ENCODE data around the gene SPDEF.

DNA sequence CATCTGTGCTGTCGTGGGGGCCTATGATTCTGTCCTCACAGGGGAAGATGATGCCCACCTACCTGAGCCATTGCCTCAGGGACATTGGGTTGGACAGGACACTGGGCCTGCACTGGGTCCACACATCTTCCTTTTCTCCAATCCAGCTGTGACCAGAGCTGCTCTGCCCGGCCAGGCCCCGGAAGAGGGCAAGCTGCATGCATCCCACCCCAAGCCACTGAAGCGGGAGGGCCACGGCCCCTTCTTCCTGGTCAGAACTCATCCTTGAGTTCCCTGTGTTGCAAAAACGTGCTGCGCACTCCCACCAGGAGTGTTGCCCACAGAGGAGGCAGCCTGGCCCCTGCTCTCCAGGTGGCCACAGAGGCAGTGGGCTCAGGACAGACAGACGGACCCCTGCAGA, 38.2 kb downstream of the SPDEF start:
- TF ChIP-seq, protein P1, sequence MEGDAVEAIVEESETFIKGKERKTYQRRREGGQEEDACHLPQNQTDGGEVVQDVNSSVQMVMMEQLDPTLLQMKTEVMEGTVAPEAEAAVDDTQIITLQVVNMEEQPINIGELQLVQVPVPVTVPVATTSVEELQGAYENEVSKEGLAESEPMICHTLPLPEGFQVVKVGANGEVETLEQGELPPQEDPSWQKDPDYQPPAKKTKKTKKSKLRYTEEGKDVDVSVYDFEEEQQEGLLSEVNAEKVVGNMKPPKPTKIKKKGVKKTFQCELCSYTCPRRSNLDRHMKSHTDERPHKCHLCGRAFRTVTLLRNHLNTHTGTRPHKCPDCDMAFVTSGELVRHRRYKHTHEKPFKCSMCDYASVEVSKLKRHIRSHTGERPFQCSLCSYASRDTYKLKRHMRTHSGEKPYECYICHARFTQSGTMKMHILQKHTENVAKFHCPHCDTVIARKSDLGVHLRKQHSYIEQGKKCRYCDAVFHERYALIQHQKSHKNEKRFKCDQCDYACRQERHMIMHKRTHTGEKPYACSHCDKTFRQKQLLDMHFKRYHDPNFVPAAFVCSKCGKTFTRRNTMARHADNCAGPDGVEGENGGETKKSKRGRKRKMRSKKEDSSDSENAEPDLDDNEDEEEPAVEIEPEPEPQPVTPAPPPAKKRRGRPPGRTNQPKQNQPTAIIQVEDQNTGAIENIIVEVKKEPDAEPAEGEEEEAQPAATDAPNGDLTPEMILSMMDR (optimal IDR thresholded peaks at IDR 0.05 in 1 of 3, IDR thresholded peaks at IDR 0.05 in 1 of 3, conservative IDR thresholded peaks at IDR 0.05 in 1 of 3; ENCODE audit: extremely low read depth in 1 of 3, insufficient read depth in 2 of 3, low read length in 3 of 3): no peak
- no peak for TF ChIP-seq EZH2 (IDR thresholded peaks at IDR 0.05; ENCODE audit: low read length)
